Peyer's patch (tissue), 4 donors: ENCODE measurements around the gene KCNMA1. TPM values are rescaled to one million over a fixed set of nuclear protein-coding genes. Genes with fewer than 3 reads are reported as not detected.

Experiments
- DNase-seq, 3 donors: peaks; one replicate each; pipeline ENCODE4 v3.0.0-alpha.2; 2017 to 2019
- H3K27ac ChIP-seq, 4 donors: fragments of 200-600 bp; sonication (generic); one replicate each; pipeline ENCODE4 v1.5.1; 2016 to 2019
- H3K27me3 ChIP-seq, 2 donors: fragments of 200-600 bp; sonication (generic); one replicate each; pipeline ENCODE4 v1.5.1; 2019
- H3K36me3 ChIP-seq, 3 donors: fragments of 200-600 bp; sonication (generic); one replicate each; pipeline ENCODE4 v1.5.1; 2016 to 2019
- H3K4me1 ChIP-seq, 4 donors: fragments of 200-600 bp; sonication (generic); one replicate each; pipeline ENCODE4 v1.5.1; 2016 to 2019
- H3K4me3 ChIP-seq, 4 donors: fragments of 200-600 bp; sonication (generic); 1 replicate in 3 of 4; 2 replicates in 1 of 4; pipeline ENCODE4 v1.5.1; 2016 to 2019; ENCODE audit warnings: mild to moderate bottlenecking in 1 of 4
- H3K9me3 ChIP-seq, 4 donors: fragments of 200-600 bp; sonication (generic); one replicate each; pipeline ENCODE4 v1.5.1; 2016 to 2019; ENCODE audit warnings: mild to moderate bottlenecking in 1 of 4
- CTCF ChIP-seq, 6 experiments: fragments of 450-650 bp in 4 of 6; fragments of 200-600 bp in 2 of 6; sonication (generic) in 1 of 6; IDR thresholded peaks; one replicate each; pipeline ENCODE4 v1.5.1; 2017 to 2019; ENCODE audit warnings: antibody characterized with exemption in 6 of 6, mild to moderate bottlenecking in 3 of 6, moderate library complexity in 1 of 6
- POLR2A ChIP-seq, 2 donors: fragments of 450-650 bp; IDR thresholded peaks; one replicate each; pipeline ENCODE4 v1.5.1; 2017; ENCODE audit warnings: antibody characterized with exemption in 2 of 2, mild to moderate bottlenecking in 2 of 2, moderate library complexity in 2 of 2
- total RNA-seq, 4 donors: library from RNA; depleted of rRNA; stranded (reverse); fragments of >200 nt; gene quantifications; one replicate each; pipeline ENCODE4 v1.1.0, GENCODE V29; 2016

KCNMA1 gene
- total RNA-seq, 4 donors from 2014 or later = 17.8 to 29.1 (median 23.9) TPM

- no peak for DNase-seq
- Histone ChIP-seq H3K4me3 (no peak overlapping the region), H3K4me1 (no peaks in the 10 kb centered on the region), H3K36me3 (no peaks in the 10 kb centered on the region), H3K27ac (no peak overlapping the region), H3K27me3 (no peaks in the 10 kb centered on the region), H3K9me3 (no peaks in the 10 kb centered on the region)
- TF ChIP-seq POLR2A (IDR thresholded peaks at IDR 0.05) (no peak), CTCF (IDR thresholded peaks at IDR 0.05) (no peak)
These were observed 355.9 kb downstream of the KCNMA1 start for GRCh38 chr10:77281719-77282118.

GRCh38 chr10:77279207-77279606 is 358.4 kb downstream of the KCNMA1 start:
- Histone ChIP-seq H3K4me1 (no peaks in the 10 kb centered on the region), H3K36me3 (no peaks in the 10 kb centered on the region), H3K27me3 (no peaks in the 10 kb centered on the region), H3K9me3 (no peaks in the 10 kb centered on the region), H3K27ac (no peak overlapping the region), H3K4me3 (no peak overlapping the region)
- DNase-seq = no peak
- TF ChIP-seq CTCF (IDR thresholded peaks at IDR 0.05) (no peak), POLR2A (IDR thresholded peaks at IDR 0.05) (no peak)

DNA sequence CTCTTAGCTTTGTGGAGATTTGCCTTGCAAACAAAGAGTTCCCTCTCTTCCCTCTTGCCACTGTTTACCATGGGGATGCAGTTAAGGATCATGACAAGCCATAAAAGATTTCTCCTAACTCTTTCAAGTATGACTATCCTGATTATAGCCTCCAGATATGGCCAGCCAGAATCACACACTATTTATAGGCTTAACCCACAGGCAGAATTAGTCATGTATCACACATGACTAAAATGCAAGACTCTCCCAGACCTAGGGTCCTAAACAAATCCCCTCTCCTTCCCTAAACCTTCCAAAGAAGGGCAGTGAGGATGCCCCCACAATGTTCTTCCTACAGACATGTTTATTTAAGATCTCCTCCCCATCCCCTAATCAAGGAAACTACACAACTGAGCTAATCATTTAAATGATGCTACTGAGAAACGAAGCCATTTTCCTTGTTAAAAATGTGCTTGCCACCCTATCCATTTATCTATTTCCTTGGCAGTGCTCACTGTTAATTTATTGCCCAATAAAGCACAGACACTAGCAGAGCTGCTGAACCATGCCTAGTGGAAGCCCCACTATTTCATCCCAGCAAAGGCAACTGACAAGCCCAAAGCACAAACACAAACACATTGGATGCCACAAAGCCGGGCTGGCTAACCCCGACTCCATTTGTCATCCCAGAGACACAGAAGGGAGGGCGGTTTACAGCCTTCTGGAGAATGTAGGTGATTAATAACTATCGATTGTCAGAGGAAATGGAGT is 363.4 kb downstream of the KCNMA1 start:
- TF ChIP-seq CTCF (IDR thresholded peaks at IDR 0.05) = no peak
- TF ChIP-seq POLR2A (IDR thresholded peaks at IDR 0.05) = no peak
- Histone ChIP-seq H3K9me3 (no peaks in the 10 kb centered on the region), H3K4me1 (no peaks in the 10 kb centered on the region), H3K27ac (no peak overlapping the region), H3K36me3 (no peaks in the 10 kb centered on the region), H3K4me3 (no peak overlapping the region), H3K27me3 (no peaks in the 10 kb centered on the region)
- DNase-seq = no peak

DNA sequence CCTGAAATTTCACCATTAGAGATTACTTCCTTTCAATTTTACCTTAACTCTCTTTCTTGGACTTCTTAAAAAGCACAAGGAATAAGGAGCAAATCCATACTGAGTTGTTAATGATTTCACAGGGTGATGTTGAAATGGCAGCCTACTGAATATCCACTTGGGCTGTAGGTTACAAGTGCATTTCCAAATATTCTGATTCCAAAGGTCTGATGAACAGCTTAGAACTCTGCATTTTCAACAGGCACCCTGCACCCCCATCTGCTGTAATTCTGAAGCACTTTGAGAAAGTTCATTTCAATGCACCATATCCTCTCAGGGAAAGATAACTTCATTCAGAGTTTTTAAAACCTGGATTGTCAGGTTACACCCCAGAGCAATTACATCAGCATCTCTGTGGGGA is 368.4 kb downstream of the KCNMA1 start:
- no peak overlapping the region for H3K27ac ChIP-seq
- no peaks in the 10 kb centered on the region for H3K4me1 ChIP-seq
- no peaks in the 10 kb centered on the region for H3K27me3 ChIP-seq
- no peak for DNase-seq
- H3K36me3 ChIP-seq = no peaks in the 10 kb centered on the region
- H3K4me3 ChIP-seq = no peak overlapping the region
- TF ChIP-seq POLR2A (IDR thresholded peaks at IDR 0.05) (no peak), CTCF (IDR thresholded peaks at IDR 0.05) (no peak)
- H3K9me3 ChIP-seq = no peaks in the 10 kb centered on the region

GRCh38 chr10:77268721-77269120 is 368.9 kb downstream of the KCNMA1 start:
- no peak overlapping the region for H3K27ac ChIP-seq
- H3K9me3 ChIP-seq = no peaks in the 10 kb centered on the region
- no peaks in the 10 kb centered on the region for H3K4me1 ChIP-seq
- no peak overlapping the region for H3K4me3 ChIP-seq
- H3K36me3 ChIP-seq = no peaks in the 10 kb centered on the region
- DNase-seq = no peak
- TF ChIP-seq POLR2A (IDR thresholded peaks at IDR 0.05) = no peak
- no peak for TF ChIP-seq CTCF (IDR thresholded peaks at IDR 0.05)
- H3K27me3 ChIP-seq = no peaks in the 10 kb centered on the region
